SK-N-SH (cell line): ENCODE results near the gene SLC9A6. TPM values are rescaled to one million over a fixed set of nuclear protein-coding genes. Genes with fewer than 3 reads are reported as not detected.

Experiments used
- polyA plus RNA-seq, 3 experiments: library from polyadenylated mRNA; depleted of rRNA; stranded (reverse); fragments of >200 nt; gene quantifications; 2 replicates each; pipeline ENCODE4 v1.2.3, GENCODE V29; 2012

SLC9A6 gene
- polyA plus RNA-seq, 1 of the 3 experiments (the other 2 are of a cell fraction) = 5.0 TPM

Other genes with a start within 250 kb of the SLC9A6 start
- not detected in 2 replicates for gene CT45A3, start 217.2 kb upstream of the SLC9A6 start, polyA plus RNA-seq (2012; rRNA removed)
- not detected in 2 replicates for gene CT45A5, start 199.9 kb upstream of the SLC9A6 start, polyA plus RNA-seq (2012; rRNA removed)
- gene CT45A6, start 182.6 kb upstream of the SLC9A6 start, polyA plus RNA-seq (2012; rRNA removed) = not detected in 2 replicates
- not detected in 2 replicates for gene CT45A2, start 165.4 kb upstream of the SLC9A6 start, polyA plus RNA-seq (2012; rRNA removed)
- not detected in 2 replicates for gene CT45A7, start 148.2 kb upstream of the SLC9A6 start, polyA plus RNA-seq (2012; rRNA removed)
- gene CT45A8, start 130.9 kb upstream of the SLC9A6 start, polyA plus RNA-seq (2012; rRNA removed) = not detected in 2 replicates
- gene CT45A9, start 113.6 kb upstream of the SLC9A6 start, polyA plus RNA-seq (2012; rRNA removed) = not detected in 2 replicates
- gene CT45A10, start 92.0 kb upstream of the SLC9A6 start, polyA plus RNA-seq (2012; rRNA removed) = not detected in 2 replicates
- not detected in 2 replicates for gene SAGE1, start 91.7 kb upstream of the SLC9A6 start, polyA plus RNA-seq (2012; rRNA removed)
- 7.3 and 8.7 TPM in 2 replicates for gene MMGT1, start 11.4 kb upstream of the SLC9A6 start, polyA plus RNA-seq (2012; rRNA removed)
- 57.8 and 71.6 TPM in 2 replicates for gene FHL1, start 162.1 kb downstream of the SLC9A6 start, polyA plus RNA-seq (2012; rRNA removed)